ENCODE data around the gene FKBP6. TPM values are rescaled to one million over a fixed set of nuclear protein-coding genes. Genes with fewer than 3 reads are reported as not detected.

Gene FKBP6
- total and polyA plus RNA-seq, 9 of the 15 experiments (the other 6 are each of a cell fraction or from before 2014, with no cell fraction given): not detected

DNA sequence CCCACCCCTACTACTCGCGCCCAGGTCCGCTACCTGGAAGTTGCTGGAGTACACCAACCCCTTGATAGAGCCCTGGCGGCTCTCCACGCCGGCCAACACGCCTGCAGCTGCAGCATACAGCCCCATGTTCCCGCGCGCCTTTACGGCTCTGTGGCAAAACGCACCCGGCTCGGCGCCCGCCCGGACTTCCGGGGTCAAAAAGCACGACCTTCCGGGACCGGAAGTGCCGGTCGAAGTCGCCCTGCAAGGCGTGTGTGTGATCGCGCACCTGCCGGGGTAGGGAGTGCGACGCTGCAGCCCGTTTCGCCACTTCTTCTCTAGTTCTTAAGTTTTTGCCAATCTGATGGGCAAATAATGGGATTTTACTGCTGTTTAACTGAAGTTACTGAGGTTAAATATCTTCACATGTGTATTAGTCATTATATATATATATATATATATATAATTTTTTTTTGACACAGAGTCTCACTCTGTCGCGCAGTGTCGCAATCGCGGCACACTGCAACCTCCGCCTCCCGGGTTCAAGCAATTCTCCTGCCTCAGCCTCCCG is 19.2 kb upstream of the FKBP6 start, which contains the start of gene NSUN5 (continued):
- TF ChIP-seq, protein P1, sequence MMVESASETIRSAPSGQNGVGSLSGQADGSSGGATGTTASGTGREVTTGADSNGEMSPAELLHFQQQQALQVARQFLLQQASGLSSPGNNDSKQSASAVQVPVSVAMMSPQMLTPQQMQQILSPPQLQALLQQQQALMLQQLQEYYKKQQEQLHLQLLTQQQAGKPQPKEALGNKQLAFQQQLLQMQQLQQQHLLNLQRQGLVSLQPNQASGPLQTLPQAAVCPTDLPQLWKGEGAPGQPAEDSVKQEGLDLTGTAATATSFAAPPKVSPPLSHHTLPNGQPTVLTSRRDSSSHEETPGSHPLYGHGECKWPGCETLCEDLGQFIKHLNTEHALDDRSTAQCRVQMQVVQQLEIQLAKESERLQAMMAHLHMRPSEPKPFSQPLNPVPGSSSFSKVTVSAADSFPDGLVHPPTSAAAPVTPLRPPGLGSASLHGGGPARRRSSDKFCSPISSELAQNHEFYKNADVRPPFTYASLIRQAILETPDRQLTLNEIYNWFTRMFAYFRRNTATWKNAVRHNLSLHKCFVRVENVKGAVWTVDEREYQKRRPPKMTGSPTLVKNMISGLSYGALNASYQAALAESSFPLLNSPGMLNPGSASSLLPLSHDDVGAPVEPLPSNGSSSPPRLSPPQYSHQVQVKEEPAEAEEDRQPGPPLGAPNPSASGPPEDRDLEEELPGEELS (CRISPR knock-in tag; IDR thresholded peaks at IDR 0.05; ENCODE audit: borderline replicate concordance): no peak
- TF ChIP-seq ZNF75A (CRISPR knock-in tag; IDR thresholded peaks at IDR 0.05) (no peak), SFPQ (IDR thresholded peaks at IDR 0.05; ENCODE audit: low read depth, low read length) (no peak), ATF6 (CRISPR knock-in tag; IDR thresholded peaks at IDR 0.05) (0 out of 2 replicates have a peak, but pooled peaks have one; percentile 77), BMI1 (IDR thresholded peaks at IDR 0.05; ENCODE audit: low read length) (no peak), RFX5 (IDR thresholded peaks at IDR 0.05; ENCODE audit: low read depth, low read length) (no peak), HMGN3 (IDR thresholded peaks at IDR 0.05; ENCODE audit: borderline replicate concordance, extremely low read depth, insufficient read length, low read depth, low read length) (peak; percentile 81), EZH2 (IDR thresholded peaks at IDR 0.05; ENCODE audit: borderline replicate concordance, low read depth, low read length) (no peak), PTRF (tag; IDR thresholded peaks at IDR 0.05) (no peak), MXI1 (IDR thresholded peaks at IDR 0.05; ENCODE audit: low read depth, low read length) (peak; percentile 77), SNAPC5 (CRISPR knock-in tag; IDR thresholded peaks at IDR 0.05) (no peak), TCF7L2 (IDR thresholded peaks at IDR 0.05; ENCODE audit: low read depth, low read length) (no peak), CTCFL (IDR thresholded peaks at IDR 0.05; ENCODE audit: borderline replicate concordance, insufficient read depth, low read depth, low read length, poor library complexity, severe bottlenecking) (no peak), FOXP1 (CRISPR knock-in tag; IDR thresholded peaks at IDR 0.05) (no peak; the same call in 1 of the 2 replicates)
- TF ChIP-seq, protein P2, sequence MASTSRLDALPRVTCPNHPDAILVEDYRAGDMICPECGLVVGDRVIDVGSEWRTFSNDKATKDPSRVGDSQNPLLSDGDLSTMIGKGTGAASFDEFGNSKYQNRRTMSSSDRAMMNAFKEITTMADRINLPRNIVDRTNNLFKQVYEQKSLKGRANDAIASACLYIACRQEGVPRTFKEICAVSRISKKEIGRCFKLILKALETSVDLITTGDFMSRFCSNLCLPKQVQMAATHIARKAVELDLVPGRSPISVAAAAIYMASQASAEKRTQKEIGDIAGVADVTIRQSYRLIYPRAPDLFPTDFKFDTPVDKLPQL (IDR thresholded peaks at IDR 0.05; ENCODE audit: extremely low read depth, insufficient read length): no peak
- TF ChIP-seq, protein P3, sequence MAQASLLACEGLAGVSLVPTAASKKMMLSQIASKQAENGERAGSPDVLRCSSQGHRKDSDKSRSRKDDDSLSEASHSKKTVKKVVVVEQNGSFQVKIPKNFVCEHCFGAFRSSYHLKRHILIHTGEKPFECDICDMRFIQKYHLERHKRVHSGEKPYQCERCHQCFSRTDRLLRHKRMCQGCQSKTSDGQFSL (CRISPR knock-in tag; IDR thresholded peaks at IDR 0.05): no peak
- TF ChIP-seq, protein P3 (tag; IDR thresholded peaks at IDR 0.05): no peak
